Immature natural killer cell (primary cell): ENCODE results near the gene CFAP97D2. TPM values are rescaled to one million over a fixed set of nuclear protein-coding genes. Genes with fewer than 3 reads are reported as not detected.

Source experiments
- DNase-seq, 3 donors: peaks; one replicate each; pipeline ENCODE4 v3.0.0; 2022; ENCODE audit warnings: mixed read lengths in 1 of 3
- H3K27ac Mint-ChIP-seq, 6 donors: one replicate each; pipeline ENCODE4 v1.8.0; 2020; ENCODE audit warnings: mixed read lengths in 6 of 6, mild to moderate bottlenecking in 5 of 6, inconsistent platforms in 4 of 6, moderate library complexity in 3 of 6
- H3K27me3 Mint-ChIP-seq, 3 donors: one replicate each; pipeline ENCODE4 v1.8.0; 2020 to 2021; ENCODE audit warnings: low read depth in 3 of 3, mild to moderate bottlenecking in 3 of 3, mixed read lengths in 3 of 3, moderate library complexity in 3 of 3, inconsistent platforms in 1 of 3
- H3K36me3 Mint-ChIP-seq, 3 donors: one replicate each; pipeline ENCODE4 v1.8.0; 2020; ENCODE audit warnings: mixed read lengths in 3 of 3, inconsistent platforms in 2 of 3, mild to moderate bottlenecking in 2 of 3
- H3K4me1 Mint-ChIP-seq, 2 donors: one replicate each; pipeline ENCODE4 v1.8.0; 2020; ENCODE audit warnings: inconsistent platforms in 2 of 2, mild to moderate bottlenecking in 2 of 2, mixed read lengths in 2 of 2, moderate library complexity in 1 of 2
- H3K4me3 Mint-ChIP-seq, 5 donors: one replicate each; pipeline ENCODE4 v1.8.0; 2020; ENCODE audit warnings: mild to moderate bottlenecking in 5 of 5, mixed read lengths in 5 of 5, inconsistent platforms in 3 of 5, moderate library complexity in 3 of 5
- H3K9me3 Mint-ChIP-seq, 6 donors: one replicate each; pipeline ENCODE4 v1.8.0; 2020; ENCODE audit warnings: mild to moderate bottlenecking in 6 of 6, mixed read lengths in 6 of 6, inconsistent platforms in 4 of 6, moderate library complexity in 3 of 6
- polyA plus RNA-seq, 3 donors: library from polyadenylated mRNA; unstranded; fragments of 300-500 nt; fragmentation: Illumina TruSeq; gene quantifications; one replicate each; pipeline ENCODE4 v1.2.3, GENCODE V29; 2021

CFAP97D2 gene
- polyA plus RNA-seq, 3 donors from 2014 or later = 0.40 to 1.0 (median 0.44) TPM

DNA sequence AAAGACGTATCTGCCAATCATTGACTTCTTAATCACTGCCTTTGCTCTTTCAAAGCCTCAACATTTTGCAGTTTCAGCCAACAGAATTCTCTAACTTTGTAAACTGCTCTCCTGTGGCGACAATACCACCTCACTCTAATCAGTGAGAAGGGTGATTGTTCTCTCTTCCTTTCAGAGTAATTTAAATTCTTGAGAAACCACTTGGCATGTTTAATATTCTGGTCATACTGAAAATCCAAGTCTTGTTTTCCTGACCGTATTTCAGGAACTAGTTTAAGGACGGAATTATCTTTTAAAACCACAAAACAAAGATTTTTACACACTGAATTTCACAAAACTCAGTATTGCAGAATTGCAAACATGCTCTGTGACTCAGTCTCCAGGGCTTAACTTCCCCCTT is 50.4 kb downstream of the CFAP97D2 start:
- H3K9me3 Mint-ChIP-seq = no peaks in the 10 kb centered on the region
- peaks cover 0 to 20% (median 5%) of the 10 kb centered on the region in 3 donors for H3K27me3 Mint-ChIP-seq
- H3K27ac Mint-ChIP-seq = no peak overlapping the region
- H3K36me3 Mint-ChIP-seq = no peaks in the 10 kb centered on the region
- H3K4me3 Mint-ChIP-seq = no peak overlapping the region
- no peak for DNase-seq
- peaks cover 28 to 35% of the 10 kb centered on the region in 2 donors for H3K4me1 Mint-ChIP-seq

GRCh38 chr13:114230117-114230516 is 51.1 kb downstream of the CFAP97D2 start:
- Mint-ChIP-seq H3K27ac (no peak overlapping the region), H3K36me3 (no peaks in the 10 kb centered on the region), H3K4me3 (no peak overlapping the region), H3K27me3 (peaks cover 0 to 17% (median 5%) of the 10 kb centered on the region in 3 donors), H3K4me1 (peaks cover 23 to 31% of the 10 kb centered on the region in 2 donors), H3K9me3 (no peaks in the 10 kb centered on the region)
- no peak for DNase-seq

- Mint-ChIP-seq H3K4me1 (peaks cover 25 to 31% of the 10 kb centered on the region in 2 donors), H3K9me3 (no peaks in the 10 kb centered on the region), H3K36me3 (no peaks in the 10 kb centered on the region), H3K4me3 (no peak overlapping the region), H3K27me3 (peaks cover 0 to 21% (median 5%) of the 10 kb centered on the region in 3 donors), H3K27ac (peak overlapping the region in 1 of 6 donors; percentile 13)
- no peak for DNase-seq
Measured at GRCh38 chr13:114230575-114230974, 51.5 kb downstream of the CFAP97D2 start.

GRCh38 chr13:114231886-114232285 is 52.8 kb downstream of the CFAP97D2 start:
- Mint-ChIP-seq H3K9me3 (no peaks in the 10 kb centered on the region), H3K36me3 (no peaks in the 10 kb centered on the region), H3K27ac (no peak overlapping the region), H3K4me3 (no peak overlapping the region), H3K27me3 (peaks cover 0 to 10% (median 2%) of the 10 kb centered on the region in 3 donors), H3K4me1 (peaks cover 21 to 31% of the 10 kb centered on the region in 2 donors)
- DNase-seq = no peak

DNA sequence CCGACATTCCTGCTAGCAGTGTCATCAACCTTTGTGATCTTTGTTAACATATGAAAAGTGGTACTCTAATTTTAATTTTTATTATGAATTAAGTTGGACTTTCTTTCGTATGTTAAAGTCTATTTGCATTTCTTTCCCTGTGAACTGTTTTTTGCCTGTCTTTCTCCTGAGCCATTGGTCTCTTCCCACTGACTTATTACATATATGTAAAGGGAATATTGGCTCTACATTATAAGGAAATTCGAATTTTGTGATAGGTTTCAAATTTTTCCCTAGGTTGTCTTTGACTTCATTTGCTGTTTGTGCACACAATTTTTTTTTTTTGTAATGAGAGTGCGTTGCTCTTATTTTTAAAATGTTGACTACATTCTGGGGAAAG is 55.2 kb downstream of the CFAP97D2 start:
- H3K36me3 Mint-ChIP-seq = peaks cover 13 to 15% (median 13%) of the 10 kb centered on the region in 3 donors

GRCh38 chr13:114234645-114235421 is 55.8 kb downstream of the CFAP97D2 start, which contains the start of gene CDC16:
TSS of gene CDC16 (plus strand) at chr13:114234897. CDS start at chr13:114235085, 188 bp downstream.
- Mint-ChIP-seq H3K4me3 (peak within 1 kb of the TSS; percentile 82 to 93 (median 90)), H3K27me3 (peaks cover 0 to 4% (median 2%) of the 10 kb centered on the region in 3 donors), H3K4me1 (peaks cover 22 to 40% of the 10 kb centered on the region in 2 donors), H3K36me3 (peaks cover 17 to 19% (median 18%) of the 10 kb centered on the region in 3 donors), H3K27ac (peak within 1 kb of the TSS; percentile 75 to 92 (median 82)), H3K9me3 (no peaks in the 10 kb centered on the region)
- peak; percentile 69 to 84 (median 76) for DNase-seq

More for the DNA sequence above, 55.2 kb downstream of the CFAP97D2 start:
- Mint-ChIP-seq H3K4me1 (peaks cover 22 to 40% of the 10 kb centered on the region in 2 donors), H3K27me3 (peaks cover 0 to 7% (median 2%) of the 10 kb centered on the region in 3 donors), H3K9me3 (no peaks in the 10 kb centered on the region), H3K27ac (peak overlapping the region in 5 of 6 donors; percentile 75 to 87 (median 81)), H3K4me3 (peak overlapping the region; percentile 82 to 93 (median 90))
- no peak for DNase-seq

GRCh38 chr13:114235697-114236096 is 56.6 kb downstream of the CFAP97D2 start:
- no peak for DNase-seq
- no peaks in the 10 kb centered on the region for H3K9me3 Mint-ChIP-seq

GRCh38 chr13:114236227-114236626 is 57.2 kb downstream of the CFAP97D2 start:
- H3K4me1 Mint-ChIP-seq = peaks cover 22 to 42% of the 10 kb centered on the region in 2 donors
- H3K9me3 Mint-ChIP-seq = no peaks in the 10 kb centered on the region
- H3K4me3 Mint-ChIP-seq = peak overlapping the region; percentile 82 to 93 (median 90)
- DNase-seq = no peak
- H3K27me3 Mint-ChIP-seq = peaks cover 0 to 4% (median 2%) of the 10 kb centered on the region in 3 donors
- H3K27ac Mint-ChIP-seq = peak overlapping the region in 5 of 6 donors; percentile 67 to 92 (median 86)
- peaks cover 17 to 26% (median 25%) of the 10 kb centered on the region in 3 donors for H3K36me3 Mint-ChIP-seq

More at GRCh38 chr13:114235697-114236096, 56.6 kb downstream of the CFAP97D2 start:
- H3K27ac Mint-ChIP-seq = peak overlapping the region; percentile 67 to 92 (median 80)
- H3K4me3 Mint-ChIP-seq = peak overlapping the region; percentile 82 to 93 (median 90)
- peaks cover 17 to 21% (median 21%) of the 10 kb centered on the region in 3 donors for H3K36me3 Mint-ChIP-seq
- H3K4me1 Mint-ChIP-seq = peaks cover 22 to 40% of the 10 kb centered on the region in 2 donors
- peaks cover 0 to 4% (median 2%) of the 10 kb centered on the region in 3 donors for H3K27me3 Mint-ChIP-seq

GRCh38 chr13:114237415-114238112 is 58.5 kb downstream of the CFAP97D2 start:
- peak overlapping the region in 3 of 6 donors; percentile 38 to 65 (median 51) for H3K27ac Mint-ChIP-seq
- no peaks in the 10 kb centered on the region for H3K9me3 Mint-ChIP-seq
- H3K36me3 Mint-ChIP-seq = peaks cover 23 to 36% (median 25%) of the 10 kb centered on the region in 3 donors
- DNase-seq = no peak
- H3K27me3 Mint-ChIP-seq = peaks cover 0 to 4% (median 2%) of the 10 kb centered on the region in 3 donors
- H3K4me3 Mint-ChIP-seq = peak overlapping the region in 3 of 5 donors; percentile 25 to 64 (median 36)
- H3K4me1 Mint-ChIP-seq = peaks cover 22 to 46% of the 10 kb centered on the region in 2 donors

- peaks cover 36 to 71% (median 42%) of the 10 kb centered on the region in 3 donors for H3K36me3 Mint-ChIP-seq
- no peaks in the 10 kb centered on the region for H3K27me3 Mint-ChIP-seq
- no peaks in the 10 kb centered on the region for H3K9me3 Mint-ChIP-seq
- peaks cover 23 to 54% of the 10 kb centered on the region in 2 donors for H3K4me1 Mint-ChIP-seq
- DNase-seq = no peak
- H3K27ac Mint-ChIP-seq = no peak overlapping the region
- no peak overlapping the region for H3K4me3 Mint-ChIP-seq
Measured at GRCh38 chr13:114241918-114242317, 62.9 kb downstream of the CFAP97D2 start.

GRCh38 chr13:114243971-114244370 is 64.9 kb downstream of the CFAP97D2 start:
- Mint-ChIP-seq H3K9me3 (no peaks in the 10 kb centered on the region), H3K27ac (peak overlapping the region in 2 of 6 donors; percentile 61 to 74), H3K4me3 (no peak overlapping the region), H3K4me1 (peaks cover 20 to 50% of the 10 kb centered on the region in 2 donors), H3K36me3 (peaks cover 29 to 66% (median 42%) of the 10 kb centered on the region in 3 donors), H3K27me3 (no peaks in the 10 kb centered on the region)
- no peak for DNase-seq

DNA sequence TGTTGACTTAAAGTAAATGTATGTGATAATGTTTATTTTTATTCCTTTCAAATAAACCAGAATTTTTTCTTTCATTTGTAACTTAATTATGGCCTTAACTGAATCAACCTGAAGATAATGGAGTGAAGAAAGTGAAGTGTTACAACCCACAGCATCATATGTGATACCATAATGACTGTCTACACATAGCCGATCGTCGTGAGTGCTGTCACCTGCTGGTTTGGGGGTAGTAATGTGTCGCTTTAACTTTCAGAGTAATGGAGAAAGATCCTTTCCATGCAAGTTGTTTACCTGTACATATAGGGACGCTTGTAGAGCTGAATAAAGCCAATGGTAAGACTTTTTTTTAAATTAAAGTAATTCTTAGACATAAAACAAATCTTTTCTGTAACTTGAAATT is 65.6 kb downstream of the CFAP97D2 start:
- H3K27ac Mint-ChIP-seq = peak overlapping the region in 5 of 6 donors; percentile 31 to 74 (median 61)
- peaks cover 24 to 61% (median 37%) of the 10 kb centered on the region in 3 donors for H3K36me3 Mint-ChIP-seq
- H3K4me1 Mint-ChIP-seq = peaks cover 22 to 49% of the 10 kb centered on the region in 2 donors
- H3K4me3 Mint-ChIP-seq = peak overlapping the region in 1 of 5 donors; percentile 1
- no peaks in the 10 kb centered on the region for H3K9me3 Mint-ChIP-seq
- H3K27me3 Mint-ChIP-seq = no peaks in the 10 kb centered on the region
- peak in 2 of 3 donors; percentile 21 to 47 for DNase-seq

- Mint-ChIP-seq H3K36me3 (peaks cover 22 to 60% (median 35%) of the 10 kb centered on the region in 3 donors), H3K9me3 (no peaks in the 10 kb centered on the region), H3K27ac (no peak overlapping the region), H3K4me3 (no peak overlapping the region), H3K27me3 (no peaks in the 10 kb centered on the region), H3K4me1 (peaks cover 22 to 64% of the 10 kb centered on the region in 2 donors)
- no peak for DNase-seq
Measured at GRCh38 chr13:114248011-114248410, 69.0 kb downstream of the CFAP97D2 start.
